CD4-positive, CD25-positive, alpha-beta regulatory T cell (primary cell): Measurements from ENCODE around the gene LNPEP. TPM values are rescaled to one million over a fixed set of nuclear protein-coding genes. Genes with fewer than 3 reads are reported as not detected.

Experiments
- ATAC-seq, 2 donors: fragments of 150-1000 bp; cut with Tn5 transposase; one replicate each; pipeline ENCODE4 v1.10.0; 2021; ENCODE audit warnings: low read depth in 2 of 2, moderate number of reproducible peaks in 2 of 2, moderate library complexity in 1 of 2
- DNase-seq, 3 donors: peaks; one replicate each; pipeline versions ENCODE4 v3.0.0 to v3.0.0-alpha.2; 2012 to 2022; ENCODE audit warnings: mixed read lengths in 1 of 3
- H3K27ac ChIP-seq: one replicate; pipeline ENCODE4 v1.7.0; 2013; ENCODE audit warnings: mild to moderate bottlenecking, low read length; ENCODE audit not compliant: insufficient read depth, poor library complexity, severe bottlenecking
- H3K27me3 ChIP-seq: one replicate; pipeline ENCODE4 v1.7.0; 2013; ENCODE audit warnings: low read length; ENCODE audit not compliant: control insufficient read depth, insufficient read depth
- H3K36me3 ChIP-seq: one replicate; pipeline ENCODE4 v1.7.0; 2013; ENCODE audit warnings: mild to moderate bottlenecking, low read length, moderate library complexity; ENCODE audit not compliant: control insufficient read depth, insufficient read depth
- H3K4me1 ChIP-seq: 2 replicates; pipeline ENCODE4 v1.7.0; 2013; ENCODE audit warnings: mild to moderate bottlenecking, low read length; ENCODE audit not compliant: insufficient read depth, control insufficient read depth, poor library complexity, severe bottlenecking
- H3K4me3 ChIP-seq: one replicate; pipeline ENCODE4 v1.7.0; 2013; ENCODE audit warnings: low read depth, mild to moderate bottlenecking, low read length, moderate library complexity
- H3K9me3 ChIP-seq, 2 experiments: 1 replicate in 1 of 2; 2 replicates in 1 of 2; pipeline ENCODE4 v1.7.0; 2013; ENCODE audit warnings: low read length in 2 of 2, mild to moderate bottlenecking in 1 of 2, moderate library complexity in 1 of 2; ENCODE audit not compliant: control insufficient read depth in 2 of 2
- H3K27ac Mint-ChIP-seq, 3 donors: one replicate each; pipeline ENCODE4 v1.8.0; 2020 to 2022; ENCODE audit warnings: mild to moderate bottlenecking in 3 of 3, mixed read lengths in 3 of 3, moderate library complexity in 2 of 3
- H3K27me3 Mint-ChIP-seq: one replicate; pipeline ENCODE4 v1.8.0; 2022; ENCODE audit warnings: mild to moderate bottlenecking, mixed read lengths
- H3K36me3 Mint-ChIP-seq: one replicate; pipeline ENCODE4 v1.8.0; 2020; ENCODE audit warnings: mixed read lengths
- H3K4me1 Mint-ChIP-seq, 4 donors: one replicate each; pipeline ENCODE4 v1.8.0; 2020 to 2022; ENCODE audit warnings: mixed read lengths in 4 of 4, mild to moderate bottlenecking in 1 of 4
- H3K4me3 Mint-ChIP-seq, 4 donors: one replicate each; pipeline ENCODE4 v1.8.0; 2020 to 2022; ENCODE audit warnings: mild to moderate bottlenecking in 4 of 4, mixed read lengths in 4 of 4, moderate library complexity in 3 of 4
- H3K9me3 Mint-ChIP-seq, 7 donors: one replicate each; pipeline ENCODE4 v1.8.0; 2020 to 2022; ENCODE audit warnings: mixed read lengths in 7 of 7, mild to moderate bottlenecking in 3 of 7, moderate library complexity in 2 of 7
- polyA plus RNA-seq, 4 donors: library from polyadenylated mRNA; unstranded; fragments of 300-500 nt; fragmentation: Illumina TruSeq; gene quantifications; one replicate each; pipeline ENCODE4 v1.2.3, GENCODE V29; 2021
- total RNA-seq: library from RNA; stranded (reverse); gene quantifications from one replicate; pipeline ENCODE4 v1.2.3, GENCODE V29; 2022

LNPEP gene
- total and polyA plus RNA-seq, 5 donors from 2014 or later: 39.6 to 95.7 (median 44.2) TPM

DNA sequence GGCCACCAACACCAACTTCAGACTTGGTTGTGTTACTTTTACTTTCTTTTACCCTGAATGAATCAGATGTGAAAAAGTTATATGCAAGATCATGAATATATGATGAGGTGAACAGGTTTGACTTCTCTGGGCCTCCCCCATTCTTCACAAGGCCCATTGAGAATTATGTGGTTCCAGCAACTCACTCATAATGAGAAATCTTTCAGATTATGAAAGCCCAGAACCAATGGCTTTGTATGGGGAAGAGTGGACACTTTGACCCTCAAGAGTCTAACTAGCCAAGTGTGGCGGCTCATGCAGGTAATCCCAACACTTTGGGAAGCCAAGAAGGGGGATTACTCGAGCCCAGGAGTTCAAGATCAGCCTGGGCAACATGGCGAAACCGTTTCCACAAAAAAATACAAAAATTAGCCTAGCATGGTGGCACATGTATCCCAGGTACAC lies 16.1 kb upstream of the LNPEP start:
- peaks cover 3% of the 10 kb centered on the region for H3K4me1 ChIP-seq
- no peaks in the 10 kb centered on the region for H3K9me3 Mint-ChIP-seq

DNA sequence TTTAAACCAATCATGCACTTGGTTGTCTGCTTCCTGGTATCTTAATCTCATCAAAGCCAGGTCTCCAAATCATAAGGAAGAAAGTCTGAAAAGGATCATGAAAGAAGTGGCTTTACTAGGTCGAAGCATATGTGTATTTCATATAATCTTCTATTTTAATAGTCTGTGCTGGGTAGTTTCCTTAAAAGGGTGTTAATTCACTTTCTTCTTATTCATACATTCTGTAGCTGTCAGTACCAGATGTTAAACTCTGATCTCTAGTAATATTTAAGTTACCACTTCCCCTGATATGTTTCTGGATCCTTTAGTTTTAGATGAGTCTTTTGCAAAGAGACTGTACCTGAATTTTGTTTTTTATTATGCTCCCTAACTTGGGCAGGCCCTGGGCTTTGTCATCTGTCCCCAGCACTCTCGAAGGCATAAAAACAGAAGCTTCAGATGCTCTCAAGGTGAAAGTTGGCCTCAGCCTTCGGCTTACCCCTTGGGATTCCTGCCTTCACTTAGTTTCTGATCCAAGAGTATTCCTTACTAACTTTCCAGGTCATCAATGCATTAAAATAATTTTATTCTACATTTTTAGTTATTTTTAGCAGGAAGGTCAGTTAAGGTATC lies 15.0 kb upstream of the LNPEP start:
- peaks cover 3% of the 10 kb centered on the region for H3K4me1 ChIP-seq
- ATAC-seq (no peak), DNase-seq (no peak)
- Mint-ChIP-seq H3K27me3 (no peaks in the 10 kb centered on the region), H3K4me1 (peaks cover 21 to 58% (median 40%) of the 10 kb centered on the region in 4 donors), H3K4me3 (no peak overlapping the region), H3K27ac (peak overlapping the region; percentile 5 to 86 (median 66)), H3K9me3 (no peaks in the 10 kb centered on the region), H3K36me3 (peaks cover 42% of the 10 kb centered on the region)
- H3K27ac ChIP-seq: peak overlapping the region; percentile 25
- H3K36me3 ChIP-seq: peaks cover 47% of the 10 kb centered on the region
- no peaks in the 10 kb centered on the region for H3K27me3 ChIP-seq
- H3K9me3 ChIP-seq: no peaks in the 10 kb centered on the region
- H3K4me3 ChIP-seq: no peak overlapping the region

More for the DNA sequence above, 16.1 kb upstream of the LNPEP start:
- no peaks in the 10 kb centered on the region for H3K27me3 Mint-ChIP-seq
- H3K36me3 ChIP-seq: peaks cover 54% of the 10 kb centered on the region
- H3K9me3 ChIP-seq: no peaks in the 10 kb centered on the region
- H3K4me3 Mint-ChIP-seq: no peak overlapping the region
- H3K36me3 Mint-ChIP-seq: peaks cover 42% of the 10 kb centered on the region
- peaks cover 21 to 49% (median 33%) of the 10 kb centered on the region in 4 donors for H3K4me1 Mint-ChIP-seq
- H3K27me3 ChIP-seq: no peaks in the 10 kb centered on the region
- no peak overlapping the region for H3K27ac ChIP-seq
- H3K27ac Mint-ChIP-seq: no peak overlapping the region
- ATAC-seq (no peak), DNase-seq (no peak)
- no peak overlapping the region for H3K4me3 ChIP-seq

- Mint-ChIP-seq H3K4me1 (peaks cover 27 to 66% (median 46%) of the 10 kb centered on the region in 4 donors), H3K4me3 (peak overlapping the region in 2 of 4 donors; percentile 48 to 51), H3K9me3 (no peaks in the 10 kb centered on the region), H3K36me3 (peaks cover 31% of the 10 kb centered on the region), H3K27me3 (no peaks in the 10 kb centered on the region), H3K27ac (peak overlapping the region; percentile 52 to 79 (median 60))
- H3K4me1 ChIP-seq: peaks cover 3% of the 10 kb centered on the region
- peak overlapping the region; percentile 44 for H3K27ac ChIP-seq
- no peaks in the 10 kb centered on the region for H3K9me3 ChIP-seq
- H3K4me3 ChIP-seq: no peak overlapping the region
- peaks cover 32% of the 10 kb centered on the region for H3K36me3 ChIP-seq
- no peaks in the 10 kb centered on the region for H3K27me3 ChIP-seq
- ATAC-seq: no peak
- DNase-seq: no peak
Observed at GRCh38 chr5:96922499-96923244, 13.2 kb upstream of the LNPEP start.

DNA sequence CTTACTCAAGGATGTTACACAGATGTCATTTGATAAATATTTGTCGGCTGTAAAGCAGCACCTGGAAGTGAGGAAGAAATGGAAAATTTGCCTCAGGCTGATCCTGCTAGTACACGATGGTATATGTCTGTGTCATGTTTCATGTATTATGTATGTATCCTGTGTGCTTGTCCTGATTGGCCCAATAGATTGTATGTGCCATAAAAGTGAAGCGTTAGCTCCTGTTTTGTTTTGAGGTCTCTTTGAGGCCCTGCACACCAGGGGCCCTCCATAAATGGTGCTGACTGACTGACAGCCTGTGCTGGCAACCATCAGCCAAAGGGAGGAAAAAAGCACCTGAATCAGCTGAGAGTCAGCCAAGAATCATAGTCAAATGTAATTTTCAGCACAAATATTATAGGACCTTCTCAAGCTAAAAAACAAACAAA lies 11.8 kb upstream of the LNPEP start:
- Mint-ChIP-seq H3K9me3 (no peaks in the 10 kb centered on the region), H3K36me3 (peaks cover 31% of the 10 kb centered on the region), H3K27ac (peak overlapping the region; percentile 86 to 93 (median 93)), H3K27me3 (no peaks in the 10 kb centered on the region), H3K4me3 (peak overlapping the region in 3 of 4 donors; percentile 18 to 74 (median 27)), H3K4me1 (peaks cover 18 to 70% (median 48%) of the 10 kb centered on the region in 4 donors)
- peak overlapping the region; percentile 44 for H3K27ac ChIP-seq
- DNase-seq (peak in 2 of 3 donors; percentile 28 to 35), ATAC-seq (peak; percentile 70 to 77)
- H3K4me1 ChIP-seq: peaks cover 3% of the 10 kb centered on the region
- H3K9me3 ChIP-seq: no peaks in the 10 kb centered on the region
- H3K27me3 ChIP-seq: no peaks in the 10 kb centered on the region
- H3K4me3 ChIP-seq: no peak overlapping the region
- peaks cover 19% of the 10 kb centered on the region for H3K36me3 ChIP-seq

GRCh38 chr5:96926276-96926675 lies 9.6 kb upstream of the LNPEP start:
- H3K4me3 ChIP-seq: no peak overlapping the region
- H3K27ac ChIP-seq: no peak overlapping the region
- H3K36me3 ChIP-seq: peaks cover 7% of the 10 kb centered on the region
- H3K9me3 ChIP-seq: no peaks in the 10 kb centered on the region
- DNase-seq: no peak
- H3K27me3 ChIP-seq: no peaks in the 10 kb centered on the region
- ATAC-seq: no peak
- Mint-ChIP-seq H3K27ac (peak overlapping the region in 1 of 3 donors; percentile 86), H3K36me3 (peaks cover 29% of the 10 kb centered on the region), H3K4me1 (peaks cover 14 to 75% (median 58%) of the 10 kb centered on the region in 4 donors), H3K9me3 (no peaks in the 10 kb centered on the region), H3K27me3 (no peaks in the 10 kb centered on the region), H3K4me3 (no peak overlapping the region)
- peaks cover 15% of the 10 kb centered on the region for H3K4me1 ChIP-seq

DNA sequence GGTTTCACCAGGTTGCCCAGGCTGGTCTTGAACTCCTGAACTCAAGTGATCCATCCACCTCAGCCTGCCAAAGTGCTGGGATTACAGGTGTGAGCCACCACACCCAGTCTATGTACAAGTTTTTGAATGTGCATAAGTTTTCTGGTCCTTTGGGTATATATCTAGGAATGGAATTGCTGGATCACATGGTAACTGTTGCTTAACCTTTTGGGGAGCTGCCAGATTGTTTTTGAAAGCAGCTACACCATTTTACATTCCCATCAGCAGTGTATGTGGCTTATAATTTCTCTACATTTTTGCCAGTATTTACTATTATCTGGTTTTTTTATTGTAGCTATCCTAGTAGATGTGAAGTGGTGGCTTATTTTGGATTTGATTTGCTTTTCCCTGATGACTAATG lies 8.9 kb upstream of the LNPEP start:
- no peak overlapping the region for H3K27ac Mint-ChIP-seq
- ATAC-seq: no peak
- peaks cover 2% of the 10 kb centered on the region for H3K36me3 ChIP-seq

GRCh38 chr5:96928931-96929708 lies 6.8 kb upstream of the LNPEP start:
- H3K4me3 Mint-ChIP-seq: peak overlapping the region in 2 of 4 donors; percentile 15 to 47
- Histone ChIP-seq H3K4me1 (peaks cover 40% of the 10 kb centered on the region), H3K27me3 (no peaks in the 10 kb centered on the region), H3K9me3 (no peaks in the 10 kb centered on the region), H3K36me3 (peaks cover 2% of the 10 kb centered on the region), H3K4me3 (no peak overlapping the region), H3K27ac (no peak overlapping the region)
- no peak for ATAC-seq
- H3K27ac Mint-ChIP-seq: peak overlapping the region; percentile 22 to 72 (median 48)
- H3K9me3 Mint-ChIP-seq: no peaks in the 10 kb centered on the region
- H3K36me3 Mint-ChIP-seq: peaks cover 18% of the 10 kb centered on the region
- H3K4me1 Mint-ChIP-seq: peaks cover 22 to 85% (median 68%) of the 10 kb centered on the region in 4 donors
- no peaks in the 10 kb centered on the region for H3K27me3 Mint-ChIP-seq
- DNase-seq: no peak

More for the DNA sequence above, 8.9 kb upstream of the LNPEP start:
- Histone ChIP-seq H3K4me1 (peaks cover 22% of the 10 kb centered on the region), H3K4me3 (no peak overlapping the region), H3K9me3 (no peaks in the 10 kb centered on the region), H3K27me3 (no peaks in the 10 kb centered on the region), H3K27ac (no peak overlapping the region)
- H3K27me3 Mint-ChIP-seq: no peaks in the 10 kb centered on the region
- H3K4me3 Mint-ChIP-seq: no peak overlapping the region
- no peak for DNase-seq
- no peaks in the 10 kb centered on the region for H3K9me3 Mint-ChIP-seq
- H3K36me3 Mint-ChIP-seq: peaks cover 25% of the 10 kb centered on the region
- H3K4me1 Mint-ChIP-seq: peaks cover 17 to 78% (median 63%) of the 10 kb centered on the region in 4 donors
